GDM1 (cell line): ENCODE results near the gene ATG7.
"Not testable (repeated sequence)": the region's sequence is repeated elsewhere in the genome, so short reads cannot be mapped to it uniquely, and the experiment has no call there.

Experiments used
- DNase-seq: peaks from one replicate; lab custom pipeline; 2025; lab: John Stamatoyannopoulos, UW

ATG7 gene

GRCh38 chr3:11254876-11255275 lies 17.3 kb upstream of the ATG7 start:
- DNase-seq = no peak

- not testable (repeated sequence) for DNase-seq
Observed at GRCh38 chr3:11255537-11255936, 16.7 kb upstream of the ATG7 start.

GRCh38 chr3:11258958-11259357 lies 13.2 kb upstream of the ATG7 start:
- no peak for DNase-seq

- no peak for DNase-seq
Observed at GRCh38 chr3:11260460-11260859, 11.7 kb upstream of the ATG7 start.

GRCh38 chr3:11269007-11269406 lies 3.2 kb upstream of the ATG7 start:
- no peak for DNase-seq

- DNase-seq = no peak
Observed at GRCh38 chr3:11272906-11273574, 843 bp downstream of the ATG7 start.

- DNase-seq = no peak
Observed at GRCh38 chr3:11273891-11274291, 1.7 kb downstream of the ATG7 start.

- no peak for DNase-seq
Observed at GRCh38 chr3:11274566-11275142, 2.5 kb downstream of the ATG7 start.

GRCh38 chr3:11275926-11276325 lies 3.7 kb downstream of the ATG7 start:
- DNase-seq = no peak

GRCh38 chr3:11276901-11277300 lies 4.7 kb downstream of the ATG7 start:
- no peak for DNase-seq

- no peak for DNase-seq
Observed at GRCh38 chr3:11282250-11283138, 10.3 kb downstream of the ATG7 start.

GRCh38 chr3:11283139-11283475 lies 10.9 kb downstream of the ATG7 start:
- no peak for DNase-seq

- no peak for DNase-seq
Observed at GRCh38 chr3:11284011-11284410, 11.8 kb downstream of the ATG7 start.

GRCh38 chr3:11285471-11285870 lies 13.3 kb downstream of the ATG7 start:
- DNase-seq = no peak

GRCh38 chr3:11287404-11287803 lies 15.2 kb downstream of the ATG7 start:
- no peak for DNase-seq

GRCh38 chr3:11288021-11288491 lies 15.9 kb downstream of the ATG7 start:
- no peak for DNase-seq

GRCh38 chr3:11288786-11289637 lies 16.8 kb downstream of the ATG7 start:
- no peak for DNase-seq

GRCh38 chr3:11289864-11290263 lies 17.7 kb downstream of the ATG7 start:
- no peak for DNase-seq

GRCh38 chr3:11290743-11291680 lies 18.8 kb downstream of the ATG7 start:
- DNase-seq = no peak

- no peak for DNase-seq
Observed at GRCh38 chr3:11291808-11292207, 19.6 kb downstream of the ATG7 start.

GRCh38 chr3:11297126-11297525 lies 24.9 kb downstream of the ATG7 start:
- no peak for DNase-seq
